Hepatocyte (in vitro differentiated cells): ENCODE data around the gene PAX1. TPM values are rescaled to one million over a fixed set of nuclear protein-coding genes. Genes with fewer than 3 reads are reported as not detected.

ENCODE experiments used
- DNase-seq: peaks from one replicate; pipeline ENCODE4 v3.0.0-alpha.2; 2016; ENCODE audit warnings: low spot score
- H2AFZ ChIP-seq: fragments of 200-600 bp; sonication (generic); 2 replicates; pipeline ENCODE4 v1.6.0; 2016; ENCODE audit warnings: antibody characterized with exemption, mild to moderate bottlenecking
- H3K27ac ChIP-seq: fragments of 200-600 bp; sonication (generic); 2 replicates; pipeline ENCODE4 v1.5.1; 2016; ENCODE audit warnings: mild to moderate bottlenecking
- H3K27me3 ChIP-seq: fragments of 200-600 bp; sonication (generic); 2 replicates; pipeline ENCODE4 v1.6.1; 2016
- H3K36me3 ChIP-seq: fragments of 200-600 bp; sonication (generic); replicated peaks from 2 replicates; pipeline ENCODE4 v1.5.1; 2016; ENCODE audit warnings: low read depth; ENCODE audit not compliant: insufficient read depth
- H3K4me1 ChIP-seq: fragments of 200-600 bp; sonication (generic); 2 replicates; pipeline ENCODE4 v1.5.1; 2016; ENCODE audit warnings: mild to moderate bottlenecking, moderate library complexity; ENCODE audit not compliant: insufficient read depth
- H3K4me2 ChIP-seq: fragments of 200-600 bp; sonication (generic); 2 replicates; pipeline ENCODE4 v1.6.0; 2016
- H3K4me3 ChIP-seq: fragments of 200-600 bp; sonication (generic); 2 replicates; pipeline ENCODE4 v1.5.1; 2016; ENCODE audit warnings: mild to moderate bottlenecking
- H3K79me2 ChIP-seq: fragments of 200-600 bp; sonication (generic); 2 replicates; pipeline ENCODE4 v1.6.0; 2017; ENCODE audit warnings: mild to moderate bottlenecking
- H3K9me2 ChIP-seq: fragments of 200-600 bp; sonication (generic); replicated peaks from 2 replicates; pipeline ENCODE4 v1.6.0; 2017; ENCODE audit warnings: mild to moderate bottlenecking; ENCODE audit not compliant: insufficient read depth
- H3K9me3 ChIP-seq: fragments of 200-600 bp; sonication (generic); 2 replicates; pipeline ENCODE4 v1.5.1; 2016; ENCODE audit warnings: low read depth, mild to moderate bottlenecking
- H4K20me1 ChIP-seq: fragments of 200-600 bp; sonication (generic); 2 replicates; pipeline ENCODE4 v1.6.0; 2016; ENCODE audit warnings: mild to moderate bottlenecking; ENCODE audit not compliant: insufficient read depth, poor library complexity, severe bottlenecking
- CTCF ChIP-seq: fragments of 200-600 bp; sonication (generic); IDR thresholded peaks from 2 replicates; pipeline ENCODE4 v1.5.1; 2016; ENCODE audit warnings: antibody characterized with exemption, mild to moderate bottlenecking; ENCODE audit not compliant: poor library complexity
- EZH2 ChIP-seq: fragments of 200-600 bp; sonication (generic); IDR thresholded peaks from 2 replicates; pipeline ENCODE4 v1.6.1; 2016; ENCODE audit warnings: antibody characterized with exemption, mild to moderate bottlenecking, borderline replicate concordance
- EZH2phosphoT487 ChIP-seq: fragments of 200-600 bp; sonication (generic); IDR thresholded peaks from one replicate; pipeline ENCODE4 v1.6.1; 2018; ENCODE audit warnings: antibody characterized with exemption, mild to moderate bottlenecking, low read depth, moderate library complexity; ENCODE audit not compliant: unreplicated experiment, severe bottlenecking
- WGBS: methylation state at CpG from one replicate; pipeline ENCODE4 v1.1.6; 2016; ENCODE audit warnings: low lambda C conversion rate; ENCODE audit errors: missing lambda C conversion rate; 5-methylcytosine and 5-hydroxymethylcytosine counted together
- polyA plus RNA-seq: library from polyadenylated mRNA; unstranded; fragments of >200 nt; fragmentation: Nextera tagmentation; extraction: Ambion mirVana; gene quantifications from 2 replicates; pipeline ENCODE4 v1.2.1, GENCODE V29; 2016
- total RNA-seq: library from RNA; depleted of rRNA; stranded (reverse); fragments of >200 nt; gene quantifications from 2 replicates; pipeline ENCODE4 v1.2.3, GENCODE V29; 2014

PAX1 gene
- total and polyA plus RNA-seq, 2 experiments from 2014 or later = not detected

GRCh38 chr20:21663465-21663864 lies 42.0 kb upstream of the PAX1 start:
- 79% methylated on average over 2 of the region's 2 CpGs for WGBS
- no peaks in the 10 kb centered on the region for H3K27me3 ChIP-seq
- DNase-seq = no peak
- no peaks in the 10 kb centered on the region for H3K4me1 ChIP-seq
- H2AFZ ChIP-seq = no peak overlapping the region
- H3K27ac ChIP-seq = no peak overlapping the region
- TF ChIP-seq EZH2 (no peak), EZH2phosphoT487 (no peak)
- H3K79me2 ChIP-seq = no peaks in the 10 kb centered on the region
- H3K4me2 ChIP-seq = no peak overlapping the region
- no peaks in the 10 kb centered on the region for H3K9me2 ChIP-seq
- no peaks in the 10 kb centered on the region for H3K9me3 ChIP-seq
- H3K4me3 ChIP-seq = no peak overlapping the region
- no peaks in the 10 kb centered on the region for H4K20me1 ChIP-seq
- no peaks in the 10 kb centered on the region for H3K36me3 ChIP-seq

- 73% methylated on average over 11 of the region's 11 CpGs for WGBS
- H3K4me2 ChIP-seq = no peak overlapping the region
Measured at GRCh38 chr20:21665687-21666446, 39.6 kb upstream of the PAX1 start.

GRCh38 chr20:21670126-21670525 lies 35.3 kb upstream of the PAX1 start:
- no peak for DNase-seq

More at GRCh38 chr20:21665687-21666446, 39.6 kb upstream of the PAX1 start:
- Histone ChIP-seq H4K20me1 (no peaks in the 10 kb centered on the region), H3K9me3 (no peaks in the 10 kb centered on the region), H3K4me3 (no peak overlapping the region), H2AFZ (no peak overlapping the region), H3K4me1 (no peaks in the 10 kb centered on the region), H3K79me2 (no peaks in the 10 kb centered on the region), H3K9me2 (no peaks in the 10 kb centered on the region), H3K36me3 (no peaks in the 10 kb centered on the region), H3K27ac (no peak overlapping the region), H3K27me3 (no peaks in the 10 kb centered on the region)
- TF ChIP-seq EZH2 = no peak
- no peak for TF ChIP-seq EZH2phosphoT487
- TF ChIP-seq CTCF = no peak
- DNase-seq = no peak

More at GRCh38 chr20:21670126-21670525, 35.3 kb upstream of the PAX1 start:
- no peaks in the 10 kb centered on the region for H3K9me2 ChIP-seq
- no peak overlapping the region for H3K4me3 ChIP-seq
- H3K27me3 ChIP-seq = no peaks in the 10 kb centered on the region
- H3K9me3 ChIP-seq = no peaks in the 10 kb centered on the region
- H3K27ac ChIP-seq = no peak overlapping the region
- H3K36me3 ChIP-seq = no peaks in the 10 kb centered on the region
- TF ChIP-seq EZH2phosphoT487 (no peak), CTCF (no peak), EZH2 (no peak)
- H3K4me2 ChIP-seq = no peak overlapping the region
- 87% methylated on average over 12 of the region's 12 CpGs for WGBS
- H3K4me1 ChIP-seq = no peaks in the 10 kb centered on the region
- no peaks in the 10 kb centered on the region for H4K20me1 ChIP-seq
- H3K79me2 ChIP-seq = no peaks in the 10 kb centered on the region
- H2AFZ ChIP-seq = no peak overlapping the region
